Embryonic facial prominence (tissue), 1 donor: ENCODE results near the gene CAMTA1.

Experiments used
- DNase-seq: peaks from one replicate; pipeline ENCODE4 v3.0.0-alpha.2; 2016; ENCODE audit errors: extremely low spot score

Gene CAMTA1

DNA sequence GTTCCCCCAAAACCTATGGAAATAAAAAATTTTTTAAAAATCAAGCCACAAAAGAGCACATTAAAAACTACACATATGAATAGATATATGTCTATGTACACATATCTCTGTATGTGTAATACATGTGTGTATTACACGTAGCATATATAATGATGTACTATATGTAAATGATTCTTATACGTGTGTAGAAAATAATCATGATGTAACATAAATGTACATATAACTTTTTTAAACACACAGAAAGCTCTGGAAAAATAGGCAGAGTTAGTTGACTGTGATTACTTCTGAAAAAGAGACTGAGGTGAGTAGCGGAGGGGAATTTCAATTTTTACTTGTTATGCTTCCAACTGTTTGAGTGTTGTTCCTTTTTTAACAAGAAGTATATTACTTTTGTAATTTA is 405.0 kb downstream of the CAMTA1 start:
- no peak for DNase-seq

DNA sequence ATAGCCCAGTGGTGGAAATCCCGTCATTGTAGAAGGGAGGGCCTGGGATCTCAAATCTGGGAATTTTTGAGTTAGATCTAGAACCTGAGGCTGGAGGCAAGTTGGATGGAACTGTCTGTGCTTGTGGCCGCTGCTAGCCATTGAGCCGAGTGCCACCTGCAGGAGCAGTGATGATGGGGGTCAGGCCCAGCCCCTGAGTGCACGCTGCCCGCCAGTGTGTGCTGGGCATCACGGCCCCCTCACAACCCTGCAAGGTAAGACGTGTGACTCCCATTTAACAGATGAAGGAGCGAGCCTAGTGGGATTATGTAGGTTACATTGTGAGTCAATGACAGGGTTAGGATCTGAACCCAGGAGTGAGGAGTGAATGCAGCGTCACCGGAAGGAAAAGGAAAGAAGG is 407.2 kb downstream of the CAMTA1 start:
- no peak for DNase-seq

DNA sequence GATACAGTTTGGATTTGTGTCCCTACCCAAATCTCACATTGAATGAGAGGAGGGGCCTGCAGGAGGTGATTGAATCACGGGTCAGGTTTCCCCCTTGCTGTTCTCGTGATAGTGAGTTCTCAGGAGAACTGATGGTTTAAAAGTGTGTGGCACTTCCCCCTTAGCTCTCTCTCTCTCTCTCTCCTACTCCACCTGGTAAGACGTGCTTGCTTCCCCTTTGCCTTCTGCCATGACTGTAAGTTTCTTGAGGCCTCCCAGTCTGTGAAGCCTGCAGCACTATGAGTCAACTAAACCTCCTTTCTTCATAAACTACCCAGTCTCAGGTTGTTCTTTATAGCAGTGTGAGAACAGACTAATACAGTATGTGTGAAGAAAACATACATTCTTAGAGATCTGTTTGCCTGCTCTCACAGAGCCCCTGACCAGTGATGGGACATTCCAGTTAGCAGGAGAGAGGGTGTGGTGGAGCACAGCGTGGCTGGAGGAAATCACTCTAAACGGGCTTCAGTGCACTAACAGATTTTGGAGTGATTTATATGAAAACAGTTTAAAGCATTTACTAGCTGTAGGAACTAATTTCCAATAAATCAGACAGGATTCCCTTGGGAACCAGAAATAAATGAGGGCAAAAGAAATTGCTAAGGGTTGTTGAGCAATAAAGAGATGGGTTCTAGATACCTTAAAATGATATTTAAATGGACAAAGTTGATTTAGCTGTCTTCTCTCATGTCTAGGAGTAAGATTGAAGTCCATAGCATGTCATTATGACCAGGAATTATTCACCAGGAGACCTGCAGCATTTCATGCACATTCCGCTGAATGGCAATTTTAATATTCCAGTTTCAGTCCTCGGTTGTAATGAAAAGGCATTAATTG is 411.0 kb downstream of the CAMTA1 start:
- no peak for DNase-seq

DNA sequence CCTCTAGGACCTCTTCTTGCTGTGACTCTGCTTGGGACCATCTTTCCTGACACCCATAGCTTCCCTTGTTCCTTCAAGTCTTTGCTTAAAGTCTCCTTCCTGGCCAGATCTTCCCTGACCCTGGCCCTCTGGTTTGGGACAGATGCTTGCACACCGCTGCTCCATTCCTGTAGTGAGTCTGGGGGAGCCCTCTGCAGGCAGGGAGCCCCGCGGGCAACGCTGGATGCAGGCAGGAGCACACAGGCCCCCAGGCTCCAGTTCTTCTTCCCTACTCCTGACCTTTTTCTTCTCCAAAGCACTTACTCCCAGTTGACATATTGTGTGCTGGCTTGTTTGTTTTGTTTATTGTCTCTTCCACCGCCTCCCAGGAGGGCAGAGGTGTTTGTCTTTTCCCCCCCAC is 413.4 kb downstream of the CAMTA1 start:
- DNase-seq: no peak

DNA sequence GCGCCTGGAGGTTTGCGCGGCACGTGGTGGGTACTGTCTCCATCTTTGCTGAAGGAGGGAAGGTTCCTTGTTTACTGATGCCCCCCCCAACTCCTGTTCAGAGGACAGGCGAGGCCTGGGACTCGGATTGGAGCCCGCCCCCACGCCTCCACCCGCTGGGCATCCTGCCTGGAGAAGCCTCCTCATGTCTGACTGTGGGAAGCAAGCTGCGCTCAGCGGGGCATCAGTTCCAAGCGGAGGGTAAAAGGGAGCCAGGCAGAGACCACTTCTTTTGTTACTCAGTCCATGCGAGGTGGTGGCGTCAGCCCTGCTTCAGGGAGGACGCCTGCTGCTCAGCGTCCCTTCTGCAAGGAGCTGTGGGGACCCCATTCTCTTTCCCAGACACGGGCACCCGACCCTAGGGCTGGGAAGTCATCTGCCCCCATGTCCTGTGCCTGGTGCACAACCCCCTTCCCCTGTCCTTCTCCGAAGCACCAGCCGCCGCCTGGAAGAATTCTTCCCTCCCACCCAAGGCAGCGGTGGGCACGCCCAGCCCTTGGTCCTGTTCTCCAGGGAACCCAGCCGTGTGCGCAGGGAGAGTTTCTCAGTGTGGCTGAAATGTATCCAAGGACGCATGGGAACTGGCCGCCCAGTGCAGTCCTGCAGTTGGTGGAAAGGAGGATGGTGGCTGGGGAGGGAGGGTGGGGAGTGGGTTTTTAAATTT is 414.0 kb downstream of the CAMTA1 start:
- no peak for DNase-seq

DNA sequence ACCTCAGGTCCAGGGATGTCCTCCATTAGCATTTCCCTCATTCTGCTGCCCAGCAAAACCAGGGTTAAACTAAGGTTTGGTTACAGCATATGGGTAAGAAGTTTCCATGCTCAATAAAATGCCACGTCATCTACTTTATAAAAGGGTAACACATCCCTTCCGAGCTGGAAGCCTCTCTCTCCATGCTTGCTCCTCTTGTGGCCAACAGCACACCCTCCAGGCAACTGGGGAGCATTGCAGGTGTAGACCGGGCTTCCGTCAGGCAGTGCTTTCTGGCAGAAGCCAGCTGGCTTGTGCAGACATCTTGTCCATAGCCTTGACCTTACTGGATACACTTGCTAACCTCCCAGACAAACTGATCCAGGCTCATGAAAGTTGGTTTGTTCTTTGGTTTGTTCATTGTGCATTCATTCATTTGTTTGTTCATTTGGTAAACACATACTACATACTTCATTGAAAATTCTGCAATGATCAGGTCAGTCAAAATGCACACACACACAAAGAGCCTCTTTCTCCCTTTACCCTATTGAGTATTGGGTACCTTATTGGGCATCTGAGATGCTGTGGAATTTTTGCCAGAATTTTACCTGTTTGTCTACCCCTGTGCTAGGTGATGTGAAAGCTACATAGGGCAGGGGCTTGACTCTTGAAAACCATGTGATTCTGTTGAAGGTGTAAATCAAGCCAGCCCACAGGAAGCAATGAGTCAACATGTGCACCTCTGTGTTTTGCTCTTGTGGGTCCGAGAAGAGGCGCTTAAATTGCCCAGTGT is 422.8 kb downstream of the CAMTA1 start:
- DNase-seq: no peak

DNA sequence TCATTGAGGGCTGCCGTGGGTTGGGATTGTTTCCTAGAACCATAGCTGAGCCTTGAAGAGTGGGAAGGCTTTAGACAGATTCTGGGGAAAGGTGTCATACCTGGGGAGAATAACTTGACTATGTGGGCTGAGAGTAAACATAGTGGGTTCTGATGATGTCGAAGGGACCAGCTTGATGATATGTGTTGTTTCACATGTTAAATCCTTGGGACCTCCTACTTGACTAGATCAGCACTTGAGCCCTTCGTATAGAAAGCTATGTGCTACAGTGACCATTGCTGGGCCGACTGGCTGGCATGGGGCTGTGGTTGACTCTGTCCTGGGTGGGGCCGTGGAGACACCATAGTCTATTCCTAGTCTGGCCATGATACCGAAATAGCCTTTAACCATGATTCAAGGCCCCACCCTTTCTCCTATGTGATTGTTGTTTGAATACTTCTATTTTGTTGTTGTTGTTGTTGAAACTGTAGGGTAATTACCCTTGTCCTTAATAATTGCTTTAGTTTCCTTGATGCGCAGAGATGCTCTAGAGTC is 423.5 kb downstream of the CAMTA1 start:
- no peak for DNase-seq

DNA sequence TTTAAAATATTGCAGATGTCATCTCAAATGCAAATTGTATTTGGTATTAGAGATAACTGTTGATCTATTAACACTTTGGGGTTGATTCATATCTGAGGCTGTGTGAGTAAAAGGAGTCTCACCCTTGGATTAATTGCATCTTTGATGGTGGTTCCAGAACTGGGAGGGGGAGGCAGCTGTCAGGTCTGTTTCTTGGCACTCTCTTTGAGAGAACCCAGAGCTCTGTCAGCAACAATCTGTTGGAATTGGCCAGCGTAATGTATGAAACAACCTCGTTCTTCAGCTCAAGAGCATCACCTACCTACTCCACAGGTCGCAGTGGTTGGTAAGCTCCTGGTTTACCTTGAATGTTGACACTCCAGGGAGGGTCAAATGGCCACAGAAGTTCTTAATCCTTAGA is 424.1 kb downstream of the CAMTA1 start:
- DNase-seq: no peak

DNA sequence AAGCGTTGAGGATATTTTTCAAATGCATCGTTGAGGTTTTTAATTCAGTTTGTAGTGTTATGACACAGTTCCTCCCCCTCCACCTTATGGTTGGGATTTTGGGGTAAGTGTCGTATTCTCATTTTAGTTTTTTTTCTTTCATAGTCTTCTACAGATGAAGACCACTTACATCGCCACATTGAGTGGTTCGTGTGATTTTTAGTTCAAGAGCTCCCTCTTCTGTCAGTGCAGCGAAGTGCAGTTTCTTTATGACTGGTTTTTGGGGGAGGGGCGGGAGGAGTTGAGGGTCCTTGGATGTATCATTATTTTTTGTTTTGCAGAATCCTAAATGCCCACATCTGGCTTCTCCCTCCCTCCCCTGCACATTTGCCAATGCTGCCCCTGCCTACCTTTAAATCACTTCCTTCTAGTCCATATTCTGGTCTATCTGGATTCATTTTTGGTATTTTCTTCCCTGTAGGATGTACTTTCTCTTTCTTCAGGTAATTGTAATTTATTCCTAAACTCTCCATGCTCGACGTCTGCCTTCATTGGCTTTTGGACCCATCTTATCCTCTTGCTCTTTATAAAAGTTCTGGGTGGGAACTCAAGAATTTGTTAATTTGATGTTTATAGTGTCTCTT is 433.1 kb downstream of the CAMTA1 start:
- no peak for DNase-seq

DNA sequence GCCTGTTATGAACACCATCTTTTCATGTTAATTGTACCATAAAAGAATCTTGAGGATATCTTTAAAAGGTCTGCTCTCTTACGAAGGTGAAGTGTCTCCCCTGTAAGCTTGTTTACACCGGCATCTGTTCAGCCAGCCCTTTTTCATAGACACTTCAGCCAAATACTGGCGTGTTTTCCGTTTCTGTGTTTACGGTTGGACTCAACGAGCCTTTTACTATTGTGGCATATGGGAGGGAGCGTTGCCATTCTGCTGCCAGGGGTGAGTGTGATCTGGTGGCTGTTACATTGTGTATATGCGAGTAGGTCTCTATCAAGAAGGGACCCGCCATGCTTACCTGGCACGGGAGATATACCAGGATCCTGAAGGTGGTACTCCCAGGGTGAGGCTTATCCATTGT is 433.8 kb downstream of the CAMTA1 start:
- DNase-seq: no peak

DNA sequence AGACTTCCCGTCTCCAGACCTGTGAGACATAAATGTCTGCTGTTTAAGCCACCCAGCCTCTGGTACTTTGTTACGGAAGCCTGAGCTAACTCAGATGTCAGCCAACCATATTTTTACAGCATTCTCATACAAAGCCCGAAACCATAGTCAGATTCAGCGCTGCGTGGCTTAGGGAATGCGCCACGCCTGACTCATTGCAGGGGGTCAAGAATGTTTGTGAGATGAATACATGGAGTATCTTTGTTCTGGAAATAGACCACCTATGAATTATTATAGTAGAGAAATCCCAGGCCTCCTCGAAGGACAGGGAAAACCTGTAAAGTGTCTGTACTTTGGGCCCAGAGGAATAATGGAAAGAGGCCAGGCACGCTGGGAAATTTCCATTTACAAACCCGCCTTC is 434.8 kb downstream of the CAMTA1 start:
- no peak for DNase-seq

DNA sequence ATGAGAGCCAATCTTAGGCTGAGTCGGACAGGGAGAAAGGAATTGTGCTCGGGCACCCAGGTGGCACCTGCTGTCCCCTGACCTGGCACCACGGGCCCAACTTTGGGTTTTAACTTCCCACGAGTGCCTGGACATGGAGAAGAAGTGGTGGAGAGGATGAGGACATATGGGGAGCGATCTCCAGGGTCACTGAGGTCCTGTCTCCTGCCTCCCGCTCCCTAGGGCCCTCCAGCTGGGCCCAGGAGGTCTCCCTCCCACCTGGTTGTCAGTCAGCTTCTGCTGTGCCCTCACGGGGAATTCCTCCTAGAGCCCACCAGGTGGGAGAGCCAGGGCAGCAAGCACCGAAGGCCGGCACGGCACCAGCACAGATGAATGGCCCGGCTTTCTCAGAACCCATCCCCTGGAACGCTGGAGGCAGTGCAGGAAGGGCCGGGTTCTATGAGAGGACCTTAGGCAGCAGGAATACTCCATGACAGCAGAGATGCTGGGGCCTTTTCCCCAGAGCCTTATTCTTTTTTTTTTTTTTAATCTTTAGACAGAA is 435.5 kb downstream of the CAMTA1 start:
- DNase-seq: no peak

DNA sequence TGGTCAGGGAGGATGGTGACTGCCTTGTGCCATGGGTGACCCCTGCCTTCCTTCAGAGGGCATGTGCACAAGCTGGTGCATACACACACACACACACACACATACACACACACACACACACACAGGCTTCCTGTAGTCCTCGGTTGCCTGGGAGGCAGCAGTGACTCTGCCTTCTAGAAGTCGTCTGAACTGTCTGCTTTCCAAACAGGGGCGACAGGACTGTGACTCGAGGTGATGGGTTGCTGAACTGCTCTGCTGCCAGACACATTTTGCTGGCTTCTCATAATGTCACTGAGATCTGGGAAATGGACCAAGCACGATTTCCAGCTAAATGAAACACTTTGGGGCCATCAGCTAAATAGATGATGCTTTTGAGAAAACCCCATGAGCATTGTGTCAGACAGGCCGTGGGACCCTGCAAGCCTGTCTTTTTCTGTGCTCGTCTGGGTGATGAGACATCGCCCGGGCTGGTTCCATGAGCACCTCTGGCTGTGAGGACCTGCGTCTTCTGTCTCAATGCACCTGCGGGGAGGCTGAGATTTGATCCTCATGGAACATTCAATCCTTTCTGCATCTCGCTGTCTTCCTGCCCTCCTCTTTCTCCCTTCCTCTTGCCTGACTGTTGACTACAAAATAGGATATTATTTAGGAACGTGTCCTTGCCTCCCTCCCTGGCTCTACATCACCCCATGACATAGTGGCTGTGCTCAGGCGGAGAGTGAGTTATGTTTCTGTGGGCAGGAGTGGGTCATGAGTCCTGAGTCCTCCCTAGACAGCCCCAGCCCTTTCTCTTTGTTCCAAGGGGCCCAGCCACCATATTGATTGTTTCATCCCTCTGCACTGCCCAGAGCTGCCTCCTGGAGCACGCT is 436.8 kb downstream of the CAMTA1 start:
- DNase-seq: no peak

DNA sequence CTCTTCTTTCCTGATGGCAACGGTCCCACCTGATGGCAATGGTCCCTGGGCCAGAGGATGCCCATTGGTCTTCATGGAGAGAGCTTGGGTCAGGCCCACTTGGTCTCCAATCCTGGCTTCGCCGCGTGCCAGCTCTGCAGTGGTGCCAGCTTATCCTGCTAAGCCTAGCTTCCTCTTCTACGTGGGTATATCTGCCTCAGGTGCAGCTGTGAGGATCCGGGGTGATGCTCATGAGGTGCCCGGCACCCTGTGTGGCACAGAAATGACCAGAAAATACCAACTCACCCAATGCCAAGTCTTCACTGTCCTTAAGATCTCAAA is 437.4 kb downstream of the CAMTA1 start:
- DNase-seq: no peak

DNA sequence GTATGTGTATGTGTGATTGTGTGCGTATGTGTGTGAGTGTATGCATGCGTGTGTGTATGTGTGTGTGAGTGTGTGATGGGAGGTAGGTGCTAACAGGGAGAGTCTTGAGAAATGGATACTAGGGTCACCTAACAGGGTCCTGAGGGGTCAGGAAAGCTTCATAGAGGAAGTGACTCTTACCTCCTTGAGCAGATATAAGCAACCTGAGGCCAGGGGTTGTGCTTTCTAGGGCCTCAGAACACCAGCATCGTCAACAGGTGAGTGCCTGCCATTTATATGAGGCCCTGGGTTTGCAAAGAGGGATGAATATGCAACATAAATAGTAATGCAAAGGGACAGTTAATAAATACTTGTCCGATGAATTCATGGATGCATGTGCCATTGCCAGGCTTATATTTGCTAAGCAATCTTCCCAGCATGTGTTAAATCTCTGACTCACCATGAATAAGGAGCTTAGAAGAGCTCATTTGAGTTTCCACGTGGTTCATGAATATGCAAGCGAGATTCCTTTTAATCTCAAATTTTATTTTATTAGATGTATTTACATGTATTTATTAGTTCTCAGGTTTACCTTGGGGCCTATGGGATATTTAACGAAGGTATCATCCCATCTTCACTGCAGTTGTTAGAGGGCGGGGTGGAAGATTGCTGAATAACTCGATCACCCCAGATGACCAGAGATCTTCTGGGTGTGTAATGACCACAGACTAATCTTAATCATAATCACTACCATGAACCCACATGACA is 438.3 kb downstream of the CAMTA1 start:
- DNase-seq: no peak

DNA sequence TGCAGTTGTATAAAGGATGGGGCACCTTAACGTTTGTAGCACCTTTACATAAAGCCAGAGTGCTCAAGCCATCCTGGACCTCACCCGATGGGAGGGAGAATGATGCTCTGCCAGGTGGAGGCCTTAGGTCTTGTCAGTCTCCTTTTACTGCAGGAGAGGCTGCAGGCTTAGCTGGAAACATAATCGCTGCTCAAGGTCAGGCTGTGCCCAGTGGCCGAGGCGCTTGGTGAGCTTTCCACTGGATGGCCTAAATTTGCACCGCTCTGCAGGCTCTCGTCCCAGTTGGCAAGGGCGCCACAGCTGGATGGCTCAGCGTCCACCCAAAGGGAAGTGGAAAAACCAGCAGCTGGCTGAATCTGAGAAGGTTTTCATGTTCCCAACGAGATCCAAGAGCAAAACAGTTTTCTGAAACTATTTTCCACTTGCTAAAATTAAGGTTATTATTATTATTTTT is 438.9 kb downstream of the CAMTA1 start:
- DNase-seq: no peak

DNA sequence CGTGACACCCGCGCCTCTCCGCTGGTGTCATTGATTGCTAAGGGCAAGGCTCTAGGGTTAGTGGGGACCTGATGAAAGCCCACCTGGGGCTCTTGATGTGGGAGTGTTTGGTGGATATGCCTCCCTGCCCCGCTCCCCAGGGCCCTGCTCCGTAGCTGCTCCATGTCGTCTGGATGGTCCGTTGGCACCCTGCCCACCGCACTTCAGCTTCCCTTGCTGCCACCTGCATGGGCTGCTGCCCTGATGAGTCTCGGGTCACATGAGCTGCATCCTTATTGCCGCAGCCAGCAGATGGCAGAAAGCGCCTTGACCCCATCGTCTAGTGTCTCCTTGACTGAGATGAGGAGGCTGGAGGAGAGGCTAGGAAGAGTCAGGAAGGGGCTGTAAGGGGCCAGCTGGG is 439.4 kb downstream of the CAMTA1 start:
- DNase-seq: no peak

DNA sequence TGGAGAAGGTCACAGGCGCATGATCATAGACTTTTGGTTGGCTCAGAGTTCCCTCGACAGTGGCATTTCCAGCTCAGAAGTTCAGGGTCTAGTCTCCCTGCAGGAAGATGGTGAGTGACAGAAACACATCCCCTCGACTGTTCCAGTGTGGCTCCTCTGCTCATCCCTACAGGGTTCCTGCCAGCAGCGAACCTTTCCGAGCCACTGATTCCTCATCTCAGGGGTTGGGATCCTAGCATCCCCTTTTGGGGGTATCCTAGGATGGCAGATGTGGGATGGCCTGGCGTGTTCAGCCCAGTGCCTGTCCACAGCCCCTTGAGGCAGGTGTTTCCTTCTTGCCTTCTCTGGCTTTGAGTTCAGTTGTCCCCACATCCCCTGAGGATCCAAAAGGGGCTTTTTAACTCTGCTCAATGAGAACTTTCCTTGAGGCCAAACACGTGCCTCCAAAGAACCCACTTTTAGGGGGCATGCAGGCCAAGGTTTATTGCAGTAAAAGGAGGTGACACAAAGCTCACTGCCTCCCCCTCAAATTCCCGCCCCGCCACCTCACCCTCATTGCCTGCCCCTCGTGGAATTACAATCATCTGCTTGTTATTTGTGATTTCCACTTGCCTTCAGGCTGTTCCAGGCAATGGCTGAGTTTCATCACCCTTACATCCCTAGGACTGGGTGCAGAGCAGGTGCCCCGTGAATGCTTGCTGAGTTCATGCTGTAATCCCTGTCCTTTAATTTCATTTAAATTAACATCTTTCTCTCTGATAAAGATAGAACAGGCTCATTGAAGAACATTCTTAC is 440.7 kb downstream of the CAMTA1 start:
- no peak for DNase-seq

DNA sequence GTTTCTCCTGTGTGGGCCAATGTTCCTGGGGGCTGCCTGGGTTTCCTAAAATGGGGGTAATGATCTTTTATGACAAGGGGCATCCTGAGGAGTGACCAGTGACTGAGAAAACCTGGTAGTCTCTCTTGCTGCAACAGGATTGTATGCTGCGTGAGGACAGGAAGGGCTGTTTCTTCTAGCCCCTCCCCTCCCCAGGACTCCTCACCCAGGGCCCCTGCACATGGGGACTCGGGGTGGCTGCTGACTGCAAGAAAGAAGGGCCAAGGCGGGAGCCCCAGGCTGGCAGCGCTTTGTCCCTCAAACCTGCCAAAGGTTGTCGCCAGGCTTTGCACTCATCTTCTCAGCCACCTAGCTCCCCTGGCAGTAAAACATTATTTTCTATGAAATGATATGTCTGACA is 442.4 kb downstream of the CAMTA1 start:
- DNase-seq: no peak
